ENCODE measurements around the gene UNC79.

DNA sequence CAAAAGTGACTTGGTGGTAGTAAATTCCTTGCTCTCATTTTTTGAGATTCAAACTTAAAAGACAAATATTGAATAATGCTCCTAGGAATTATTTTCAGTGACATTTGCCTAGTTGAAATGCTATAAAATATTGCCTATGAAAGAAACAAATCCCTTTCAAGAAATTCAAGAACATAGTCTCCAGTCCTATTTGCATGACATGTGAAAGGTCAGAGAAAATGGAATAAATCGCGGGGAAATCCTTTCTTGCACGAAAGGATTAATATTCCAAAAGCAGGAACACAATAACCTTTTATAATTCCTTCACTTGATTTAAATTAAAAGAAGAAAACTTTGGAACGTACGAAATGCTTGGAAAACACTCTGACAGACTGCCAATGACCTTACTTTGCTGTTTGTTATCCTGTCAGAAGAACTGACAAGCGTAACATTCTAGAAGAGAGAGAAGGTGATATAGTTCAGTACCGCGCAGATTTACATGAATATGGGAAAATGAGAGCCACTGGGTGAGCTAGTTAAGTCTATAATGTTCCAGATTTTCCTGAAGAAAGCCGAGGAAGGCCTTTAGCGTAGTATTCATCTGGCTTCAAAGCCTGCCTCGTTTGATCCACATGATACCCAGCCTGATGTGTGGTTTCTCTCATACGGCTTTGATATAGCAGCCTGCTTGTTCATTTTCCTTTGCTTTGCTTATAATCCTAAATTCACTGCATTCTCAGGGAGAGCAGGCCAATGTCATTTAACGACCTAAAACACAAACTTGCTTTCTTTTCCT lies 254.6 kb downstream of the UNC79 start:
- TF ChIP-seq EP300 (IDR thresholded peaks at IDR 0.05) (no peak), POLR2AphosphoS5 (IDR thresholded peaks at IDR 0.05) (no peak), POLR2A (IDR thresholded peaks at IDR 0.05) (no peak)
- TF ChIP-seq, protein P1, sequence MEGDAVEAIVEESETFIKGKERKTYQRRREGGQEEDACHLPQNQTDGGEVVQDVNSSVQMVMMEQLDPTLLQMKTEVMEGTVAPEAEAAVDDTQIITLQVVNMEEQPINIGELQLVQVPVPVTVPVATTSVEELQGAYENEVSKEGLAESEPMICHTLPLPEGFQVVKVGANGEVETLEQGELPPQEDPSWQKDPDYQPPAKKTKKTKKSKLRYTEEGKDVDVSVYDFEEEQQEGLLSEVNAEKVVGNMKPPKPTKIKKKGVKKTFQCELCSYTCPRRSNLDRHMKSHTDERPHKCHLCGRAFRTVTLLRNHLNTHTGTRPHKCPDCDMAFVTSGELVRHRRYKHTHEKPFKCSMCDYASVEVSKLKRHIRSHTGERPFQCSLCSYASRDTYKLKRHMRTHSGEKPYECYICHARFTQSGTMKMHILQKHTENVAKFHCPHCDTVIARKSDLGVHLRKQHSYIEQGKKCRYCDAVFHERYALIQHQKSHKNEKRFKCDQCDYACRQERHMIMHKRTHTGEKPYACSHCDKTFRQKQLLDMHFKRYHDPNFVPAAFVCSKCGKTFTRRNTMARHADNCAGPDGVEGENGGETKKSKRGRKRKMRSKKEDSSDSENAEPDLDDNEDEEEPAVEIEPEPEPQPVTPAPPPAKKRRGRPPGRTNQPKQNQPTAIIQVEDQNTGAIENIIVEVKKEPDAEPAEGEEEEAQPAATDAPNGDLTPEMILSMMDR (IDR thresholded peaks at IDR 0.05): no peak
